Suprapubic skin (tissue), 4 donors: ENCODE measurements around the gene KCNG2. TPM values are rescaled to one million over a fixed set of nuclear protein-coding genes. Genes with fewer than 3 reads are reported as not detected.

ENCODE experiments used
- DNase-seq, 2 donors: peaks; one replicate each; pipeline ENCODE4 v3.0.0-alpha.2; 2019; ENCODE audit warnings: low spot score in 2 of 2
- H3K27ac ChIP-seq: fragments of 200-600 bp; sonication (generic); one replicate; pipeline ENCODE4 v1.5.1; 2019
- H3K27me3 ChIP-seq: fragments of 200-600 bp; sonication (generic); one replicate; pipeline ENCODE4 v1.5.1; 2019
- H3K36me3 ChIP-seq: fragments of 200-600 bp; sonication (generic); one replicate; pipeline ENCODE4 v1.5.1; 2019
- H3K4me1 ChIP-seq: fragments of 200-600 bp; sonication (generic); one replicate; pipeline ENCODE4 v1.5.1; 2019
- H3K4me3 ChIP-seq: fragments of 200-600 bp; sonication (generic); one replicate; pipeline ENCODE4 v1.5.1; 2019; ENCODE audit warnings: mild to moderate bottlenecking
- H3K9me3 ChIP-seq: fragments of 200-600 bp; sonication (generic); one replicate; pipeline ENCODE4 v1.5.1; 2019
- EP300 ChIP-seq: sonication (generic); formaldehyde crosslinking; IDR thresholded peaks from one replicate; pipeline ENCODE4 v1.6.1; 2017; ENCODE audit warnings: antibody characterized with exemption
- POLR2A ChIP-seq, 2 donors: fragments of 450-650 bp; IDR thresholded peaks; one replicate each; pipeline ENCODE4 v1.6.1; 2017; ENCODE audit warnings: antibody characterized with exemption in 2 of 2, mild to moderate bottlenecking in 2 of 2, moderate library complexity in 2 of 2
- POLR2AphosphoS5 ChIP-seq, 3 donors: sonication (generic); formaldehyde crosslinking; IDR thresholded peaks; one replicate each; pipeline ENCODE4 v1.6.1; 2017; ENCODE audit warnings: antibody characterized with exemption in 3 of 3
- WGBS: methylation state at CpG from one replicate; pipeline ENCODE4 v1.1.5; 2018; 5-methylcytosine and 5-hydroxymethylcytosine counted together
- total RNA-seq, 4 donors: library from RNA; depleted of rRNA; stranded (reverse); fragments of >200 nt; gene quantifications; one replicate each; pipeline ENCODE4 v1.1.0, GENCODE V29; 2016
- TF ChIP-seq, protein P1 (sequence below), 2 donors: fragments of 200-600 bp in 1 of 2; fragments of 450-650 bp in 1 of 2; sonication (generic) in 1 of 2; IDR thresholded peaks; one replicate each; pipeline ENCODE4 v1.5.1; 2016 to 2019; ENCODE audit warnings: antibody characterized with exemption in 2 of 2, mild to moderate bottlenecking in 1 of 2, moderate library complexity in 1 of 2

KCNG2 gene
- total RNA-seq, 4 donors from 2014 or later, result not detected

DNA sequence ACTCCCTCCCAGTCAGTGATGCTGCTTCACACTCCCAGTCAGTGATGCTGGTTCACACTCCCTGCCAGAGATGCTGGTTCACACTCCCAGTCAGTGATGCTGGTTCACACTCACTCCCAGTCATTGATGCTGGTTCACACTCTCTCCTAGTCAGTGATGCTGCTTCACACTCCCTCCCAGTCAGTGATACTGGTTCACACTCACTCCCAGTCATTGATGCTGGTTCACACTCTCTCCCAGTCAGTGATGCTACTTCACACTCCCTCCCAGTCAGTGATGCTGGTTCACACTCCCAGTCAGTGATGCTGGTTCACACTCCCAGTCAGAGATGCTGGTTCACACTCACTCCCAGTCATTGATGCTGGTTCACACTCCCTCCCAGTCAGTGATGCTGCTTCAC is 34.3 kb upstream of the KCNG2 start:
- Histone ChIP-seq H3K4me1 (no peaks in the 10 kb centered on the region), H3K9me3 (peaks cover 4% of the 10 kb centered on the region), H3K27ac (no peak overlapping the region), H3K4me3 (no peak overlapping the region), H3K36me3 (no peaks in the 10 kb centered on the region), H3K27me3 (no peaks in the 10 kb centered on the region)
- TF ChIP-seq POLR2A (IDR thresholded peaks at IDR 0.05), result no peak
- no peak for TF ChIP-seq EP300
- TF ChIP-seq, protein P1, sequence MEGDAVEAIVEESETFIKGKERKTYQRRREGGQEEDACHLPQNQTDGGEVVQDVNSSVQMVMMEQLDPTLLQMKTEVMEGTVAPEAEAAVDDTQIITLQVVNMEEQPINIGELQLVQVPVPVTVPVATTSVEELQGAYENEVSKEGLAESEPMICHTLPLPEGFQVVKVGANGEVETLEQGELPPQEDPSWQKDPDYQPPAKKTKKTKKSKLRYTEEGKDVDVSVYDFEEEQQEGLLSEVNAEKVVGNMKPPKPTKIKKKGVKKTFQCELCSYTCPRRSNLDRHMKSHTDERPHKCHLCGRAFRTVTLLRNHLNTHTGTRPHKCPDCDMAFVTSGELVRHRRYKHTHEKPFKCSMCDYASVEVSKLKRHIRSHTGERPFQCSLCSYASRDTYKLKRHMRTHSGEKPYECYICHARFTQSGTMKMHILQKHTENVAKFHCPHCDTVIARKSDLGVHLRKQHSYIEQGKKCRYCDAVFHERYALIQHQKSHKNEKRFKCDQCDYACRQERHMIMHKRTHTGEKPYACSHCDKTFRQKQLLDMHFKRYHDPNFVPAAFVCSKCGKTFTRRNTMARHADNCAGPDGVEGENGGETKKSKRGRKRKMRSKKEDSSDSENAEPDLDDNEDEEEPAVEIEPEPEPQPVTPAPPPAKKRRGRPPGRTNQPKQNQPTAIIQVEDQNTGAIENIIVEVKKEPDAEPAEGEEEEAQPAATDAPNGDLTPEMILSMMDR (IDR thresholded peaks at IDR 0.05), result no peak
- TF ChIP-seq POLR2AphosphoS5 (IDR thresholded peaks at IDR 0.05), result no peak
- DNase-seq, result no peak

DNA sequence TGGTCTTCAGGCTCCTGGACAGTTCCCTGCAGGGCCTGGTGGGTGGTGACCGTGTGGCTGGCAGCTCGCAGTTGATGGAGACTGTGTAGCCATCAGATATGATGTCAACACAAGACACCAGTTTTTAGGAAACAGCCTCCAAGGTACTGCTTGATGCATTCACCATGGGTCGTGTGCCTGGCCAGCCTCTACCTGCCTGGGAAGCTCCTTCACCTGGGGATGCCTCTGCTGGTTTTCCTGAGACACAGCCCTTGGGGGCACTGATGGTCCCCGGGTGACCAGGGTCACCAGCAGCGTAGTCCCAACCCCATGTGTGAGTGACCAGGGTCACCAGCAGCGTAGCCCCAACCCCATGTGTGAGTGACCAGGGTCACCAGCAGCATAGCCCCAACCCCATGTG is 33.6 kb upstream of the KCNG2 start:
- no peak overlapping the region for H3K4me3 ChIP-seq
- WGBS, result no CpG with 5 or more reads among the region's 6 CpGs
- no peaks in the 10 kb centered on the region for H3K4me1 ChIP-seq
- H3K27ac ChIP-seq, result no peak overlapping the region
- peaks cover 4% of the 10 kb centered on the region for H3K9me3 ChIP-seq
- H3K36me3 ChIP-seq, result no peaks in the 10 kb centered on the region
- no peaks in the 10 kb centered on the region for H3K27me3 ChIP-seq
- no peak for TF ChIP-seq POLR2AphosphoS5 (IDR thresholded peaks at IDR 0.05)
- TF ChIP-seq, protein P1 (IDR thresholded peaks at IDR 0.05), result no peak
- no peak for TF ChIP-seq POLR2A (IDR thresholded peaks at IDR 0.05)
- TF ChIP-seq EP300, result no peak
- peak in 1 of 2 donors; percentile 55 for DNase-seq

DNA sequence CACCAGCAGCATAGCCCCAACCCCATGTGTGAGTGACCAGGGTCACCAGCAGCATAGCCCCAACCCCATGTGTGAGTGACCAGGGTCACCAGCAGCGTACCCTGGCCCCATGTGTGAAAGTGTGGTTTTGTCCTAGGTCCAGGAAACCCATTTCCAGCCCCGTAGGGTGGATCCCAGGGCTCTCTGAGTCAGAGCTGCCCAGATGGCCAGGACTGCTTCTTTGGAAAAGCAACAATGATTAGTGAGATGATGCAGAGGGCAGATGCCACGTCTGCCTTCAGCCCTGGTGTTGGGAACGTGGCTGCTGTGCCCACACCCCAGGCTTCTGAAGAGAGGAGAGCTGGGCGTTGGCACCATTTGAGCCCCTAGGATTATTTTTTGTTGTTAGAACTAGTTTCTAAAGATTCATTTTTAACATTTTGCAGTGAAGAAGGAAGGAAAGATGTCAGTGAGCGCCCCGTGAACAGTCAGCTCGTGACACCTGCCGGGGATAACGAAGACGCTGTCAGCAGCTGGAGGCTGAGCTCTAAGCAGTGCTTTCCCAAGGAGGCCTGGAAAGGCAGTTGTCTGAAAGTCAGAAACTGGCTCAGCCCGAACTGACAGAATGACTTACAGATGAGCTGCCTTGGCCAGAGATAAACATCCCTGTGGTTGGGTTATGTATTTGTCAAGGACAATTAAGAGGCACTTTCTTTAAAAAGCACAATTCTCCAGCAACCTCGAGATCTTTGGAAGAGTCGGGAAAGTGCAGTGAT is 32.1 kb upstream of the KCNG2 start:
- 48% methylated on average over 13 of the region's 14 CpGs for WGBS
- Histone ChIP-seq H3K27ac (no peak overlapping the region), H3K36me3 (no peaks in the 10 kb centered on the region), H3K4me3 (no peak overlapping the region), H3K27me3 (no peaks in the 10 kb centered on the region), H3K4me1 (no peaks in the 10 kb centered on the region), H3K9me3 (peaks cover 4% of the 10 kb centered on the region)
- TF ChIP-seq EP300 (no peak), POLR2AphosphoS5 (IDR thresholded peaks at IDR 0.05) (no peak), POLR2A (IDR thresholded peaks at IDR 0.05) (no peak)
- TF ChIP-seq, protein P1 (IDR thresholded peaks at IDR 0.05), result no peak
- peak in 1 of 2 donors; percentile 48 for DNase-seq

DNA sequence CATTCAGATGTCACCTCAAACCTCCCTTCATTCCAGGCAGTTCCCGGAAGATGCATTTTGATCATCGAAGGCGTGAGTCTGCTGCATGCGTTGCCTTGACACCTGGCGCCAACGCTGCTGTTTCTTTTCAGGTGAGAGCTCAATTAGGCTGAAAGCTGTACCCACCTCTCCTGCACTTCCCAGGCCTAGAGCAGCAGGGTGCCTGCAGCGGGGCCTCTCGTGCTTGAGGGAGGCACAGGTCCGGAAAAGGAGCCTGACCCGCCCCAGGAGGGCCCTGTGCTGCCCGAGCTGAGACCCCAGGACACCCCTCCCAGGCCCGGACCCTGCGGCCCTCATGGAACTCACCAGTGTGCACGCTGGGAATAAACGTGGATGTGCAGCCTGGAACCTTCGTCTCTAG is 31.4 kb upstream of the KCNG2 start:
- peaks cover 4% of the 10 kb centered on the region for H3K9me3 ChIP-seq
- no peaks in the 10 kb centered on the region for H3K4me1 ChIP-seq
- TF ChIP-seq POLR2A (IDR thresholded peaks at IDR 0.05) (no peak), EP300 (no peak), POLR2AphosphoS5 (IDR thresholded peaks at IDR 0.05) (no peak)
- TF ChIP-seq, protein P1 (IDR thresholded peaks at IDR 0.05), result no peak
- no peak overlapping the region for H3K27ac ChIP-seq
- H3K36me3 ChIP-seq, result no peaks in the 10 kb centered on the region
- DNase-seq, result peak; percentile 48 to 55
- no peak overlapping the region for H3K4me3 ChIP-seq
- H3K27me3 ChIP-seq, result no peaks in the 10 kb centered on the region
- WGBS, result 79% methylated on average over 14 of the region's 16 CpGs

DNA sequence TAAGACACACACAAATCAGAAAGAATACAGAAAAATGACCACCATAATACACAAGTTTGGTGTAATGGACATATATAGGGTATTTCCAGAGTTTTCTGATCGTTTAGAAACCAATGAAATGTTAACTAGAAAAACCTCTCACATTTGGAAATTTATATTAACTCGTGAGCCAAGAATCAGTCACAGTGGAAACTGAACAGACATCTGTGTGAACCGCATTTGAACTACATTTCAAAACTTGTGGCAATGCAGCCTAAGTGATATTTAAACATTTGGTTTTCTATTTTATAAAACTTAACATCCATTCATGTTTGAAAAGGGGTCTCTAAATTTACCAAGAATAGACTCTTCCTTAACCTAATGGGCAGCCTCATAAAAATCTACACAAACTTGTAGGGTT is 29.0 kb upstream of the KCNG2 start:
- no peak for DNase-seq
- H3K27me3 ChIP-seq, result peaks cover 23% of the 10 kb centered on the region
- 56% methylated on average over 3 of the region's 3 CpGs for WGBS
- H3K36me3 ChIP-seq, result no peaks in the 10 kb centered on the region
- H3K9me3 ChIP-seq, result peaks cover 4% of the 10 kb centered on the region
- H3K4me3 ChIP-seq, result no peak overlapping the region
- H3K27ac ChIP-seq, result no peak overlapping the region
- no peaks in the 10 kb centered on the region for H3K4me1 ChIP-seq
- TF ChIP-seq, protein P1 (IDR thresholded peaks at IDR 0.05), result no peak
- TF ChIP-seq EP300 (no peak), POLR2AphosphoS5 (IDR thresholded peaks at IDR 0.05) (no peak), POLR2A (IDR thresholded peaks at IDR 0.05) (no peak)
